T follicular helper cell (primary cell): ENCODE results near the gene WWC2.
"Not testable (repeated sequence)": the region's sequence is repeated elsewhere in the genome, so short reads cannot be mapped to it uniquely, and the experiment has no call there.

Source experiments
- DNase-seq: peaks from one replicate; pipeline ENCODE4 v3.0.0-alpha.2; 2020; ENCODE audit warnings: low read depth

WWC2 gene

GRCh38 chr4:183299464-183299863, 200.4 kb downstream of the WWC2 start:
- no peak for DNase-seq

DNA sequence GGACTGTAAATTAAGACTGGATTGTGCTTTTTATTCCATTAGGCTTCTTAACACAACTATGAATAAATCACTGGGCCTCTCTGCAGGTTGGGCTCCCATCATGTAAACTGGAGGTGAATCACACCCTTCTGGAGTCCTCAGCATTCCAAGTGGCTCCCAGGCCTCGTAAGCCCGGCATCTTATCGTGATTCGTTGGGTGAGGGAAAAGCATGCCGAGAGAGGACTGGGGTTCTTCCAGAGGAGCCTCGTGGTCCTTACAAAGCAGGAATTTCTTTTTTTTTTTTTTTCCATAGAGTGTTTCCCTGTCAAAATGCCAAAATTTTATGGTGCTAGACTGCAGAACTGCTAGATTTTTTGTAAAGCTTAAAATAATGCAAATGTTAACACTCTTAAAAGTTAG, 201.0 kb downstream of the WWC2 start:
- DNase-seq: no peak

GRCh38 chr4:183300655-183301054, 201.6 kb downstream of the WWC2 start:
- DNase-seq: no peak

GRCh38 chr4:183303301-183303700, 204.2 kb downstream of the WWC2 start:
- no peak for DNase-seq

DNA sequence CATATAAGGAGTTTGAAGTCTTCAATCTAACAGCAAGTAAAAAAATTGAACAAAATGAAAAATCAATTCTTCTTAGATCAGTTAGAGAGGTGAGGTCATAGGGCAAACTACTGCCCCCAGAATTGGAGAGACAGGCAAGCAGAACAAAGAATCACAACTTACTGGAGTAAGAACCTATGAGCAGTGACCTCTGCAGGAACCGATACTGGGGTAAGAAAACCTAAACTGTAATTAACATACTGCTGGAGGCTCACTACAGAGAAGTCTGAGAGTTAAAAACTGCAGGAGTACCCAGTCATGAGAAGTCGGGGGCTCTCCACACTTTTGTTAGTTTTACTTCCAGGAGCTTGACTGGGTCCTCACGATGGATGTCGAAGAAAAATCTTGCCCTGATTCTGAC, 205.0 kb downstream of the WWC2 start:
- DNase-seq: no peak

DNA sequence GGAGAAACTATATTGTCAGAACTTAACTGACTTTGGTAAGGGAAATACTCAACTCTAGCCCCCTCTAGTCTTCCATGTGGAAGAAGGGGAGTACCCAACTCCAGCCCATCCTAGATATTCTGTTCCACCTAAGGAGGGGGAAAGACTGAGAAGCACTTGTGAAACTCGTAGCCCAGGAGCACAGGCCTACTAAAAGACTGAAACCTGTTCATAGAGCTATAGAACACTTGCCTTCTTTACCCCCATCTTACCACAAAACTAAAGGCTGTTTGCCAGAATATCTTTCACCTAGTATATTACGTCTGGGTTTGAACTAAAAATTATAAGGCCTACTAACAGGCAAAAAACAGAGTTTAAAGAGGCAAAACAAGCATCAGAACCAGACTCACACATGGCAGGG, 205.5 kb downstream of the WWC2 start:
- DNase-seq: no peak

DNA sequence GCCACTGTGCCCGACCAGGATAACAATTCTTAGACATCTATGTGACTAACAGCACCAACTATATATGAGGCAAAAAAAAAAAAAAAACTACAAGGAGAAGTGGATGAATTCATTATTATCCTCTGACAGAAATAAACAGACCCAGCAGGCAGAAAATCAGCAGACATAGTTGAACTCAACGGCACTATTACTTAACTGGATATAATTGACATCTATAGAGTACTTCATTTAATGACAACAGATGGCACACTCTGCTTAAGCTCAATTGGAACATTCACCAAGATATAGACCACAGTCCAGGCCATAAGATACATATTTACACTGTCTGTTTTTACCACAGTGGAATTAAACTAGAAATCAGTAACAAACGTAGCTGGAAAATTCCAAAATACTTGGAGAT, 207.8 kb downstream of the WWC2 start:
- DNase-seq: no peak

GRCh38 chr4:183312841-183313240, 213.8 kb downstream of the WWC2 start:
- DNase-seq: no peak

DNA sequence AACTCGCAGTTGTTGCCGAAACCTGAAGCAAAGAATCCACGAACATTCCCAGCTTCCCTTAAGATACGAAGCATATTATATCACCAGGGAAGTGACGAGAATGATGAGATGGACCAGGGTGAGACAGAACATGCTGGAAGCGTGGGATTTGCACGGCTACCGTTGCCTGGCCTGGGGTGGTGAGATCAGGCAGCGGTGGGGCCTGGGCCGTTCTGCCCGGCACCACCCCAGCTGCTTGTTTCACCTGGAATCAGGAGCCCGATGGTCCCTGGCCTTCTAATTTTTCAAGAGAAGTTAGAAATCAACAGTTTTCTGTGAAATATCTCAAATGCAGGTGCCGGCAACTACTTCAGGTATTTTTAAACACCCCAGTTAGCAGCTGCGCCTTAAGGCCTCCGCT, 215.3 kb downstream of the WWC2 start:
- no peak for DNase-seq

GRCh38 chr4:183314806-183315205, 215.7 kb downstream of the WWC2 start:
- DNase-seq: no peak

DNA sequence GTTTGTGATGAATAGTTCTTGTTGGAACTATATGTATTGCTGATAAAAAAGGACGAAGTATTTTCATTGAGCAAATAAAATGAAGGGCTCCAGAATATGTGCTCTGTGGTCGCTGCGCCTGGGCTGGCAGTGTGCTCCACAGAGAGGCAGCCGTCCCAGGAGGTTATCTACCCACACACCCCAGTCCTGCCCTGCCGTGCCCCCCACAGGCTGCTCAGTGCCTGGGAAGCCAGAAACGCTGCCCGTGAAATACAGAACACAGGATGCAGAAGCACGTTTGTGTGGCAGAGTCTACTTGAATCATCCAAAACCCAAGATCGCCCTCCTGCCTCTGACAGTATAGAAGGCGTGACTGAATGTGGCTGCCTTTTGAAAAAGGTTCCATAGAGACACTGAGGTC, 219.6 kb downstream of the WWC2 start:
- DNase-seq: no peak

- no peak for DNase-seq
These were observed 221.4 kb downstream of the WWC2 start, which contains the start of gene CLDN22 for GRCh38 chr4:183320211-183321059. TSS of gene CLDN22 (minus strand) at chr4:183320276. CDS start at chr4:183320218, 58 bp downstream.

GRCh38 chr4:183321079-183321478, 222.0 kb downstream of the WWC2 start:
- DNase-seq: no peak

GRCh38 chr4:183321516-183321915, 222.5 kb downstream of the WWC2 start:
- DNase-seq: no peak

- no peak for DNase-seq
These were observed 223.3 kb downstream of the WWC2 start, which contains the start of gene CLDN24 for GRCh38 chr4:183322326-183322725. TSS of gene CLDN24 (minus strand) at chr4:183322426. CDS start at chr4:183322426, 0 bp downstream.

DNA sequence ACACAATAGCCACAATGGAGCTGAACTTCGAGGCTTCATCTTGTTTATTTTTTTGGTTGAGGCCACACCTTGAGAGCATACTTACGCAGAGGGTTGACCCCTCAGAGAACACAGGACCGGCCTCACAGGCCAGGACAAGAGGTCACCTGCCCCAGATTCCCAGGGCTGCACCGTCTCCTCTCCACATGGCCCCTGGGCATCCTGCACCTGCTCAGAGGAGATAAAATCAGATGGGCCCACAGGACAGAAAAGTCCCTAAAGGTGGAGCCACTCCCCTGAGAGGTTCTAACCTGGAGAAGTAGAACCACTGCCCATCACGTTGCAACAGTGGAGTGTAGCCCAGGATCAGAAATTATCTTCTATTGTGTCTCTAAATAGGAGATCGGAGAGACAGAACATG, 224.2 kb downstream of the WWC2 start:
- no peak for DNase-seq

DNA sequence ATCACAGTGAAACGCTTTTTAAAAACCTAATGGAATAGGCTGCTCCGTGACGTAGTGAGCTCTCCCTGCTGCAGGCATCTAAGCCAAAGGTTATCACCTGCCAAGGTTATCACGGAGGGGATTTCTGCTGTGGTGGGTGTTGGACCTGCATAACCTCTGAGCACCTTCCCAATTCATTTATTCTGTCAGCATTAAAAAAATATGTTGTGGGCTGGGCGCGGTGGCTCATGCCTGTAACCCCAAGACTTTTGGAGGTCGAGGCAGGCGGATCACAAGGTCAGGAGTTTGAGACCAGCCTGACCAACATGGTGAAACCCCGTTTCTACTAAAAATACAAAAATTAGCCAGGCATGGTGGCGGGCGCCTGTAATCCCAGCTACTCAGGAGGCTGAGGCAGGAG, 225.0 kb downstream of the WWC2 start:
- not testable (repeated sequence) for DNase-seq

DNA sequence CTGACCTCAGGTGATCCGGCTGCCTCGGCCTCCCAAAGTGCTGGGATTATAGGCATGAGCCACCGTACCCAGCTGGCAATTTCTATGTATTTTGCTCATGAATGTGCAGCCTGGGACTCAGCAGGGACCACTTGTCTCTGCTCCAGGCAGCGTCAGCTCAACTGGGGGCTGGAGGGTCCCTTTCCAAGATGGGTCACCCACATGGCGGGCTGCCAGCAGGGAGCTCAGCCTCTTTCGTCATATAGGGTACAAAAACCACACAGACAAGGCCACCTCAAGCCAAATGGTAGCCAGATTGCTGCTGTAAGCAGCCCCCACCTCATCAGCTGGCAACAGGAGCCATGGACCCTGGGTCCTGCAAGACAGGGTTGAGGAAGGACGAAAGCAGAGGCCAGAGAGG, 225.6 kb downstream of the WWC2 start:
- no peak for DNase-seq

DNA sequence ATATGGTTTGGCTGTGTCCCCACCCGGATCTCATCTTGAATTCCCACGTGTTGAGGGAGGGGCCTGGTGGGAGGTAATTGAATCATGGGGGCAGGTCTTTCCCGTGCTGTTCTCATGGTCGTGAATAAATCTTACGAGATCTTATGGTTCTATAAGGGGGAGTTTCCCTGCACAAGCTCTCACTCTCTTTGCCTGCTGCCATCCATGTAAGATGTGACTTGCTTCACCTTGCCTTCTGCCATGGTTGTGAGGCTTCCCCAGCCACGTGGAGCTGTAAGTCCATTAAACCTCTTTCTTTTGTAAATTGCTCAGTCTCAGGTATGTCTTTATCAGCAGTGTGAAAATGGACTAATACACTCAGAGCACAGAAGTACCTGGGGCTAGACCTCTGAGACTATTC, 227.3 kb downstream of the WWC2 start:
- DNase-seq: not testable (repeated sequence)

GRCh38 chr4:183326853-183327252, 227.8 kb downstream of the WWC2 start:
- DNase-seq: no peak

GRCh38 chr4:183327827-183328226, 228.8 kb downstream of the WWC2 start:
- DNase-seq: no peak

GRCh38 chr4:183328832-183329231, 229.8 kb downstream of the WWC2 start:
- DNase-seq: no peak

DNA sequence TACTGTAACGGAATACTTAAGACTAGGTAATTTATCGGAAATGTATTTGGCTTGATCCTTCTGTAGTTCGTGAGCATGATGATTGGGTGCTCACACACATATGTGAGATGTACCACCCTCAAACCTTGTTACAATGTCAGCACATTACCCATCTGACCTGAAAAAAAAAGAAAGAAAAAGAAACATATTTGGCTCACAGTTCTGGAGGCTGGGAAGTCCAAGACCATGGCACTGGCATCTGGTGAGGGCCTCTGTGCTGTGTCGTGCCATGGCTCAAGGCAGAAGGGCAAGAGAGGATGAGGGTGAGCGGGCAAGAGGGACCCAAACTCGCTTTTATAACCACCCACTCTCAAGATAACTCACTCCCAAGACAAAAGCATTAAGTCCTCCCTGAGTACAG, 230.2 kb downstream of the WWC2 start:
- no peak for DNase-seq
